Retina (tissue), 1 donor: Measurements from ENCODE around the gene BEND3.
"Not testable (repeated sequence)": the region's sequence is repeated elsewhere in the genome, so short reads cannot be mapped to it uniquely, and the experiment has no call there.

Source experiments
- DNase-seq: peaks from one replicate; pipeline ENCODE4 v3.0.0-alpha.2; 2016

Gene BEND3

DNA sequence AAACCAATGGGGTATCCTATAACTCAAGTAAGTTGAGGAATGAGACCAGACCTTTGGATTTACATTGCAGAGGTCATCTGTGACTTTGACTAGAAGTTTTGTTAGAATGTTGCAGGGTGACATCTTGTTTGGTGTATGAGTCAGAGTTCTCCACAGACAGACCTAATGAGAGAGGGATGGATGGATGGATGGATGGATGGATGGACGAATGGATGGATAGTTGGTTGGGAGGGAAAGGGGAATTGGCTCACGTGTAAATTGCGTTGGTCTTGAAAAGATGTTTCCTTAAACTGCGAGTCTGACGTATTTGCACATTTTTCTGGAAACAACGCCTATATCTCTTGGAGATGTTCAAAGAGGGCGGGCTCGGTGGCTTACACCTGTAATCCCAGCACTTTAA, 88.3 kb downstream of the BEND3 start:
- no peak for DNase-seq

DNA sequence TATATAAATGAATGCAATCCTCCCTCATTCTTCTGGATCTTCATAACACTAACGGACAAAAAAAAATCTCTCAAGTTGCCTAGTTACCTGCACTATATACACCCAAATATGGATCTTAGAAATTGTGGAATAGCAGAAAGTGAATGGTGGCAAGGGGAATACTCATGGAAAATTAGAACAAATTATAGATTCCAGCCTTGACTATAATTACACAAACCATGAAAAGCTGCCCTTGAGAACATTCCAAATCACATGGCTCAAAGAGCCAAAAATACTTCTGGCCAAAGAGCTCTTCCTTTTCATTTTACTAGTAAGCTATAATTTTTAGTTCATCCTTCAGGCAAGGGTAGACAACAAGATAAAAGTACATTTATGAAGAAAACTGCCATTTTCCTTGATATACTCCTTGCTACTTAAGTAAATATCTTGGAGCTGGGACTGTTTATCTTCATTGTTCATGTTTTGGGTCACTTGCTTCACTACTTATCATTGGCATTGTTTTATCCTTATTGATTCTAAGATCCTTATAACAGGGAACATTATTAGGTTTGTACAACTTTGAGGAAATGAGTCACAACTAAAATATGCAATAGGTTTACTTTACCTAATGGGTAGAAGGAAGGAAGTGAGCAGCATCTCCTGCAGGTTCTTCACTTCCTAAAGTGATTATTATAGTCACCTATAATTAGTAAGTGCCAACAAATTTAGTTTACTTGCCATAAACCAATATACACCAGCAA, 93.7 kb downstream of the BEND3 start:
- DNase-seq = no peak

DNA sequence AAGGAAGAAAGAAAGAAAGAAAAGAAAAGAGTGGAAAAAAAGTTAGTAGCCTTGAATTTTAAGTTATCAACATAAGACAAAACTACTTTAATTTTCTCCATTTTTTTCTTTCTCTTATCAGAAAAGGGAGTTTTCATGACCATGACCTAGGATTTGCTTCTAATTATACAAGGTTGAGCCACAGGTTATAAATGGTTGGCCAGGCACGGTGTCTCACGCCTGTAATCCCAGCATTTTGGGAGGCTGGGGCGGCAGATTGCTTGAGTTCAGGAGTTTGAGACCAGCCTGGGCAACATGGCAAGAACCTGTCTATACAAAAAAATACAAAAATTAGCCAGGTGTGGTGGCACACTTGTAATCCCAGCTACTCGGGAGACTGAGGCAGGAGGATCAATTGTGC, 95.1 kb downstream of the BEND3 start:
- DNase-seq = no peak

DNA sequence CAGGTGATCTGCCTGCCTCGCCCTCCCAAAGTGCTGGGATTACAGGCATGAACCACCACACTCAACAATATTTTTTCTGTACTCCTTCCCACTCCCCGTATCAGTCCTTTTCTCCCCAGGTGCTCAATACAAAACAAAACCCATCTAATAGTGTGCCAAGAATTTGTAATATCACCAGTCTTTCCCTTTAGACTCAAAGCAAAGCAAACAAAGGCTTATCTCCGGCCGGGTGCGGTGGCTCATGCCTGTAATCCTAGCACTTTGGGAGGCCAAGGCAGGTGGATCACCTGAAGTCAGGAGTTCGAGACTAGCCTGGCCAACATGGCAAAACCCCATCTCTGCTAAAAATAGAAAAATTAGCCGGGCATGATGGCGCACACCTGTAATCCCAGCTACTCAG, 95.7 kb downstream of the BEND3 start:
- DNase-seq = not testable (repeated sequence)

DNA sequence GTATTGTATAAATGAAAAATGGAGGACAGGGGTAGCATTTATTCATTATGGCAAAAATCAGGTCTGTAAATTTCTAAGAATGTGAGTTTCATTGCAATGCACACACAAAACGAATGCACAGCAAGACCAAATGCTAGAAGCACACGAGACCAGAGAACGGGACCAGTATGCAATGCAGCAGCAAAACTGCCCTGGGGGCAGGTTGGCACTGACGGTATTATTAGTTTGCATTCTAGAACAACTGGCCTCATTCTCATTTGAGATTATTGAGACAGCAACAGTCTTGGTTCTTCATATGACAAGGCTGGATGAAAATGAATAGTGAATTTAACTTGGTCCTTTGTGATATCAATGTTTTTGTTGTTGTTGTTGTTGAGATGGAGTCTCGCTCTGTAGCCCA, 96.3 kb downstream of the BEND3 start:
- no peak for DNase-seq
